Measurements from ENCODE around the gene PLCB3.

PLCB3 gene

GRCh38 chr11:64261556-64262080 lies 10.3 kb downstream of the PLCB3 start:
- H3K18ac ChIP-seq (ENCODE audit: low read length) = no peak overlapping the region
- H3K4me1 ChIP-seq (ENCODE audit: control insufficient read depth, low read depth, low read length) = no peaks in the 10 kb centered on the region
- H2BK120ac ChIP-seq (ENCODE audit: low read depth, low read length) = no peak overlapping the region
- no peak overlapping the region for H4K5ac ChIP-seq (ENCODE audit: low read length)
- DNase-seq = no peak
- no peaks in the 10 kb centered on the region for H3K79me2 ChIP-seq (ENCODE audit: control insufficient read depth, insufficient read depth, low read length)
- no peaks in the 10 kb centered on the region for H3K79me1 ChIP-seq (ENCODE audit: low read length)
- no peak overlapping the region for H3K9ac ChIP-seq (ENCODE audit: low read length)
- H3K27ac ChIP-seq (ENCODE audit: low read depth, low read length) = no peak overlapping the region
- H3K4me3 ChIP-seq (ENCODE audit: low read length) = no peak overlapping the region
- H4K8ac ChIP-seq (ENCODE audit: low read depth, low read length) = no peak overlapping the region
- H2BK5ac ChIP-seq (ENCODE audit: low read length) = no peak overlapping the region
- H3K23ac ChIP-seq (ENCODE audit: low read length) = no peak overlapping the region
- no peak overlapping the region for H2AK5ac ChIP-seq (ENCODE audit: low read length)
- no peak overlapping the region for H3K56ac ChIP-seq (ENCODE audit: low read length)
- H3K4ac ChIP-seq (ENCODE audit: low read depth, low read length) = no peak overlapping the region
- H2BK15ac ChIP-seq (replicated peaks; ENCODE audit: low read depth) = no peak overlapping the region
- WGBS (ENCODE audit: extremely low coverage, insufficient coverage, low lambda C conversion rate) = no CpG with 5 or more reads among the region's 18 CpGs
- H3K36me3 ChIP-seq (ENCODE audit: control insufficient read depth, insufficient read depth, low read length) = peaks cover 17% of the 10 kb centered on the region
- H3K4me2 ChIP-seq (ENCODE audit: low read length) = no peak overlapping the region
- no peaks in the 10 kb centered on the region for H3K27me3 ChIP-seq (ENCODE audit: insufficient read depth, low read length, poor library complexity)

DNA sequence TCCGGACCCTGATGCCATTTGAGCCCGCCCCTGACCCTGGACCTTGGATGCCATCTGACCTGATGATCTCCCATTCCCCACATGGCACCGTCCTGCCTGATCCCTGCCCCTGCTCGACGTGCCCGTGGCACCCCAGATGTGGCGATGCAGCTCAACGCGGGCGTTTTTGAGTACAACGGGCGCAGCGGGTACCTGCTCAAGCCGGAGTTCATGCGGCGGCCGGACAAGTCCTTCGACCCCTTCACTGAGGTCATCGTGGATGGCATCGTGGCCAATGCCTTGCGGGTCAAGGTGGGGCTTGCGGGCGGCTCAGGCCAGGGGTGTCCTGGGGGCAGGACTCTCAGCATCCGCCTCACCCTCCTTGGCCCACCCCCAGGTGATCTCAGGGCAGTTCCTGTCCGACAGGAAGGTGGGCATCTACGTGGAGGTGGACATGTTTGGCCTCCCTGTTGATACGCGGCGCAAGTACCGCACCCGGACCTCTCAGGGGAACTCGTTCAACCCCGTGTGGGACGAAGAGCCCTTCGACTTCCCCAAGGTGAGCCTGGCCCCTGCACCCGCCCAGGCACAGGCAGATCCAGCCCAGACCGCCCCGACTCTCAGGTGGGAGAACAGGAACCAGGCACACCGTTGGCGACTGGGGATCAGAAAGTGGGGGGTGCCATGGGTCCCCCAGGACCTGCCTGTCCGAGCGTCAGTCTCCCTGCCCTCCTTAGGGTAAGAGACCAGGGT lies 11.1 kb downstream of the PLCB3 start:
- no peak overlapping the region for H3K4me3 ChIP-seq (ENCODE audit: low read length)
- no peaks in the 10 kb centered on the region for H3K79me1 ChIP-seq (ENCODE audit: low read length)
- no CpG with 5 or more reads among the region's 42 CpGs for WGBS (ENCODE audit: extremely low coverage, insufficient coverage, low lambda C conversion rate)
- H3K4ac ChIP-seq (ENCODE audit: low read depth, low read length) = no peak overlapping the region
- H3K27me3 ChIP-seq (ENCODE audit: insufficient read depth, low read length, poor library complexity) = no peaks in the 10 kb centered on the region
- no peak overlapping the region for H3K18ac ChIP-seq (ENCODE audit: low read length)
- no peak overlapping the region for H2BK5ac ChIP-seq (ENCODE audit: low read length)
- H3K9ac ChIP-seq (ENCODE audit: low read length) = no peak overlapping the region
- H4K5ac ChIP-seq (ENCODE audit: low read length) = no peak overlapping the region
- no peak overlapping the region for H3K4me2 ChIP-seq (ENCODE audit: low read length)
- H2BK15ac ChIP-seq (replicated peaks; ENCODE audit: low read depth) = no peak overlapping the region
- DNase-seq = no peak
- no peaks in the 10 kb centered on the region for H3K79me2 ChIP-seq (ENCODE audit: control insufficient read depth, insufficient read depth, low read length)
- no peak overlapping the region for H3K23ac ChIP-seq (ENCODE audit: low read length)
- no peak overlapping the region for H2BK120ac ChIP-seq (ENCODE audit: low read depth, low read length)
- no peaks in the 10 kb centered on the region for H3K4me1 ChIP-seq (ENCODE audit: control insufficient read depth, low read depth, low read length)
- H4K8ac ChIP-seq (ENCODE audit: low read depth, low read length) = no peak overlapping the region
- H3K56ac ChIP-seq (ENCODE audit: low read length) = no peak overlapping the region
- H3K36me3 ChIP-seq (ENCODE audit: control insufficient read depth, insufficient read depth, low read length) = peaks cover 17% of the 10 kb centered on the region
- no peak overlapping the region for H3K27ac ChIP-seq (ENCODE audit: low read depth, low read length)
- H2AK5ac ChIP-seq (ENCODE audit: low read length) = no peak overlapping the region

DNA sequence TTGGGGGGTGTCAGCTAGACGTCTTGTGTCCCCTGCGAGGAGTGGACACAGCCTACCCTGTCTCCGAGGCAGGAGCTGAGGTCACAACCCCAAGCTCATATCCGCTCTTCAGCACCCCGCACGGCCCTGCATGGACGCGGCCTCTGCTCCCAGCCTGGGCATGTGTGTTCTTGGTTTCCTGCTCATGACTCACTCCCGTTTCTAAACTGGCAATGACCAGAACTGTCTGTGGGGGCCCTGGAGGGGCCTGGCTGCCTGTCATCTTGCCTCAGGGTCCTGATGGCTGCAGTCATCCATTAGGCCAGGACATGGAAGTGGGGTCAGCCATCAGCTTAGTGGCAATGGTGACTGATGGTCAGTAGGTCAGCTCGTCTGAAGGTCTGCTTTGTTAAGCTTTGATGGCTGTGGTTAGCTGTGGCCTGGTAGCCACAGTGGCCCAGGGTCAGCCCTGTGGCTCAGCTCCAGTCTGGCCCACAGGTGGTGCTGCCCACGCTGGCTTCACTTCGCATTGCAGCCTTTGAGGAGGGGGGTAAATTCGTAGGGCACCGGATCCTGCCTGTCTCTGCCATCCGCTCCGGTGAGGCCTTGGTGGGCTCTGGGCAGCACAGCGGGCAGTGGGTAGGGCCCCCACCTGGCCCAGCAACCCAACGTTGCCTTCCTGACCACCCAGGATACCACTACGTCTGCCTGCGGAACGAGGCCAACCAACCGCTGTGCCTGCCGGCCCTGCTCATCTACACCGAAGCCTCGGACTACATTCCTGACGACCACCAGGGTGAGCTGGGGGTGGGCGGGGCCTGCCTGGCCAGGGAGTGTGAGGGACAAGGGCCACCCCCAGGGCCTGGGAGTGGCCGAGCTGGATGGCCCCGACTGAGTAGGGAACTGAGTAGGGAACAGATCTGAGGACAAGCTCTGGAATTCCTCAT lies 12.0 kb downstream of the PLCB3 start:
- Histone ChIP-seq H2BK120ac (ENCODE audit: low read depth, low read length) (no peak overlapping the region), H2BK5ac (ENCODE audit: low read length) (no peak overlapping the region), H3K79me1 (ENCODE audit: low read length) (no peaks in the 10 kb centered on the region), H3K23ac (ENCODE audit: low read length) (no peak overlapping the region), H3K4ac (ENCODE audit: low read depth, low read length) (no peak overlapping the region), H3K4me3 (ENCODE audit: low read length) (no peak overlapping the region), H2AK5ac (ENCODE audit: low read length) (no peak overlapping the region), H3K18ac (ENCODE audit: low read length) (no peak overlapping the region), H3K56ac (ENCODE audit: low read length) (no peak overlapping the region), H3K4me2 (ENCODE audit: low read length) (no peak overlapping the region), H4K5ac (ENCODE audit: low read length) (no peak overlapping the region), H3K27ac (ENCODE audit: low read depth, low read length) (no peak overlapping the region), H3K36me3 (ENCODE audit: control insufficient read depth, insufficient read depth, low read length) (peaks cover 17% of the 10 kb centered on the region), H4K8ac (ENCODE audit: low read depth, low read length) (no peak overlapping the region), H3K9ac (ENCODE audit: low read length) (no peak overlapping the region), H3K79me2 (ENCODE audit: control insufficient read depth, insufficient read depth, low read length) (no peaks in the 10 kb centered on the region), H3K27me3 (ENCODE audit: insufficient read depth, low read length, poor library complexity) (no peaks in the 10 kb centered on the region), H2BK15ac (replicated peaks; ENCODE audit: low read depth) (no peak overlapping the region), H3K4me1 (ENCODE audit: control insufficient read depth, low read depth, low read length) (peaks cover 1% of the 10 kb centered on the region)
- peak; percentile 62 for DNase-seq
- no CpG with 5 or more reads among the region's 29 CpGs for WGBS (ENCODE audit: extremely low coverage, insufficient coverage, low lambda C conversion rate)

GRCh38 chr11:64263947-64264317 lies 12.6 kb downstream of the PLCB3 start:
- H4K8ac ChIP-seq (ENCODE audit: low read depth, low read length) = no peak overlapping the region
- WGBS (ENCODE audit: extremely low coverage, insufficient coverage, low lambda C conversion rate) = no CpG with 5 or more reads among the region's 8 CpGs
- no peak overlapping the region for H2BK15ac ChIP-seq (replicated peaks; ENCODE audit: low read depth)
- DNase-seq = no peak
- H3K27me3 ChIP-seq (ENCODE audit: insufficient read depth, low read length, poor library complexity) = no peaks in the 10 kb centered on the region
- H3K23ac ChIP-seq (ENCODE audit: low read length) = no peak overlapping the region
- no peaks in the 10 kb centered on the region for H3K79me2 ChIP-seq (ENCODE audit: control insufficient read depth, insufficient read depth, low read length)
- no peaks in the 10 kb centered on the region for H3K79me1 ChIP-seq (ENCODE audit: low read length)
- H3K27ac ChIP-seq (ENCODE audit: low read depth, low read length) = no peak overlapping the region
- H2AK5ac ChIP-seq (ENCODE audit: low read length) = no peak overlapping the region
- no peak overlapping the region for H4K5ac ChIP-seq (ENCODE audit: low read length)
- no peak overlapping the region for H3K4ac ChIP-seq (ENCODE audit: low read depth, low read length)
- H3K4me2 ChIP-seq (ENCODE audit: low read length) = no peak overlapping the region
- no peak overlapping the region for H3K4me3 ChIP-seq (ENCODE audit: low read length)
- no peak overlapping the region for H3K18ac ChIP-seq (ENCODE audit: low read length)
- H2BK120ac ChIP-seq (ENCODE audit: low read depth, low read length) = no peak overlapping the region
- H3K36me3 ChIP-seq (ENCODE audit: control insufficient read depth, insufficient read depth, low read length) = peaks cover 14% of the 10 kb centered on the region
- no peak overlapping the region for H3K9ac ChIP-seq (ENCODE audit: low read length)
- no peak overlapping the region for H3K56ac ChIP-seq (ENCODE audit: low read length)
- H2BK5ac ChIP-seq (ENCODE audit: low read length) = no peak overlapping the region
- peaks cover 5% of the 10 kb centered on the region for H3K4me1 ChIP-seq (ENCODE audit: control insufficient read depth, low read depth, low read length)

- Histone ChIP-seq H3K27ac (ENCODE audit: low read depth, low read length) (no peak overlapping the region), H3K4me1 (ENCODE audit: control insufficient read depth, low read depth, low read length) (peaks cover 5% of the 10 kb centered on the region), H3K23ac (ENCODE audit: low read length) (no peak overlapping the region), H4K8ac (ENCODE audit: low read depth, low read length) (no peak overlapping the region), H3K79me2 (ENCODE audit: control insufficient read depth, insufficient read depth, low read length) (no peaks in the 10 kb centered on the region), H3K4me3 (ENCODE audit: low read length) (no peak overlapping the region), H3K27me3 (ENCODE audit: insufficient read depth, low read length, poor library complexity) (no peaks in the 10 kb centered on the region), H2AK5ac (ENCODE audit: low read length) (no peak overlapping the region), H3K9ac (ENCODE audit: low read length) (no peak overlapping the region), H3K4me2 (ENCODE audit: low read length) (no peak overlapping the region), H3K79me1 (ENCODE audit: low read length) (no peaks in the 10 kb centered on the region), H3K56ac (ENCODE audit: low read length) (no peak overlapping the region), H3K4ac (ENCODE audit: low read depth, low read length) (no peak overlapping the region), H4K5ac (ENCODE audit: low read length) (no peak overlapping the region), H3K18ac (ENCODE audit: low read length) (no peak overlapping the region), H2BK5ac (ENCODE audit: low read length) (no peak overlapping the region), H2BK15ac (replicated peaks; ENCODE audit: low read depth) (no peak overlapping the region), H3K36me3 (ENCODE audit: control insufficient read depth, insufficient read depth, low read length) (peaks cover 14% of the 10 kb centered on the region), H2BK120ac (ENCODE audit: low read depth, low read length) (no peak overlapping the region)
- WGBS (ENCODE audit: extremely low coverage, insufficient coverage, low lambda C conversion rate) = no CpG with 5 or more reads among the region's 10 CpGs
- no peak for DNase-seq
These were observed 13.1 kb downstream of the PLCB3 start for GRCh38 chr11:64264371-64264852.
